HepG2 (cell line): ENCODE data around the gene GPR33. TPM values are rescaled to one million over a fixed set of nuclear protein-coding genes. Genes with fewer than 3 reads are reported as not detected.

Source experiments
- CEBPG ChIP-seq: IDR thresholded peaks from 2 replicates; pipeline ENCODE4 v1.6.1; 2016
- ETV5 ChIP-seq: IDR thresholded peaks from 2 replicates; pipeline ENCODE4 v1.6.1; 2018; ENCODE audit warnings: missing biosample characterization, missing genetic modification reagents, inconsistent platforms, borderline replicate concordance
- HHEX ChIP-seq: IDR thresholded peaks from 2 replicates; pipeline ENCODE4 v1.6.1; 2016; ENCODE audit warnings: control low read depth
- HNF4G ChIP-seq, 2 experiments: sonication (generic) in 1 of 2; formaldehyde crosslinking in 1 of 2; IDR thresholded peaks; 2 replicates each; pipeline versions ENCODE4 v1.4.0 to v1.6.1; 2011 to 2020; ENCODE audit warnings: borderline replicate concordance in 2 of 2, low read depth in 2 of 2, mild to moderate bottlenecking in 2 of 2, low read length in 1 of 2, missing genetic modification reagents in 1 of 2, moderate library complexity in 1 of 2
- JARID2 ChIP-seq: sonication (generic); formaldehyde crosslinking; IDR thresholded peaks from 2 replicates; pipeline ENCODE4 v1.8.1; 2023; ENCODE audit warnings: missing genetic modification reagents, inconsistent platforms; ENCODE audit not compliant: insufficient replicate concordance
- LCORL ChIP-seq, 2 experiments: fragments of 450-650 bp in 1 of 2; sonication (generic) in 1 of 2; formaldehyde crosslinking in 1 of 2; IDR thresholded peaks; 2 replicates each; pipeline versions ENCODE4 v1.5.0 to v1.6.1; 2017 to 2020; ENCODE audit warnings: antibody characterized with exemption in 1 of 2, missing genetic modification reagents in 1 of 2
- MBNL3 ChIP-seq: fragments of 250-450 bp; sonication (Bioruptor Pico); conservative IDR thresholded peaks from 2 replicates; pipeline ENCODE4 v1.8.0; 2022; ENCODE audit warnings: mild to moderate bottlenecking, inconsistent platforms
- MIXL1 ChIP-seq: IDR thresholded peaks from 2 replicates; pipeline ENCODE4 v1.6.1; 2016
- MTA1 ChIP-seq: sonication (generic); formaldehyde crosslinking; IDR thresholded peaks from 2 replicates; pipeline ENCODE4 v1.4.0; 2020; ENCODE audit warnings: missing genetic modification reagents, mild to moderate bottlenecking, borderline replicate concordance
- MXD4 ChIP-seq: IDR thresholded peaks from 2 replicates; pipeline ENCODE4 v1.6.1; 2016; ENCODE audit warnings: mild to moderate bottlenecking, missing biosample characterization, missing genetic modification reagents
- PRPF4 ChIP-seq: fragments of 200-400 bp; formaldehyde crosslinking; IDR thresholded peaks from 2 replicates; pipeline ENCODE4 v1.6.1; 2016; ENCODE audit warnings: low read length, low read depth; ENCODE audit not compliant: poor library complexity, severe bottlenecking
- RFXANK ChIP-seq: IDR thresholded peaks from 2 replicates; pipeline ENCODE4 v1.6.1; 2016
- SATB2 ChIP-seq: sonication (generic); formaldehyde crosslinking; IDR thresholded peaks from 2 replicates; pipeline ENCODE4 v1.5.0; 2020; ENCODE audit warnings: missing genetic modification reagents
- SOX13 ChIP-seq, 3 experiments: fragments of 450-650 bp in 1 of 3; sonication (generic) in 1 of 3; formaldehyde crosslinking in 1 of 3; IDR thresholded peaks in 2 of 3; conservative IDR thresholded peaks in 1 of 3; 2 replicates each; pipeline versions ENCODE4 v1.5.0 to v1.6.1; 2016 to 2020; ENCODE audit warnings: antibody characterized with exemption in 1 of 3, mild to moderate bottlenecking in 1 of 3, missing compliant biosample characterization in 1 of 3, missing genetic modification reagents in 1 of 3, moderate library complexity in 1 of 3
- TEAD2 ChIP-seq: sonication (generic); formaldehyde crosslinking; IDR thresholded peaks from 2 replicates; pipeline ENCODE4 v1.9.0; 2021; ENCODE audit warnings: missing genetic modification reagents
- ZMYM2 ChIP-seq: sonication (generic); formaldehyde crosslinking; IDR thresholded peaks from 2 replicates; pipeline ENCODE4 v1.8.0; 2022; ENCODE audit warnings: mild to moderate bottlenecking, missing genetic modification reagents
- ZNF547 ChIP-seq: sonication (generic); formaldehyde crosslinking; IDR thresholded peaks from 2 replicates; pipeline ENCODE4 v1.5.1; 2020; ENCODE audit warnings: mild to moderate bottlenecking, missing genetic modification reagents
- ZNF607 ChIP-seq: sonication (generic); formaldehyde crosslinking; IDR thresholded peaks from 2 replicates; pipeline ENCODE4 v1.5.1; 2020; ENCODE audit warnings: missing genetic modification reagents, mild to moderate bottlenecking, borderline replicate concordance
- ZNF781 ChIP-seq: sonication (generic); formaldehyde crosslinking; IDR thresholded peaks from 2 replicates; pipeline ENCODE4 v1.5.1; 2020; ENCODE audit warnings: borderline replicate concordance, mild to moderate bottlenecking, missing genetic modification reagents; ENCODE audit errors: not compliant biosample characterization
- ZNF816 ChIP-seq: sonication (generic); formaldehyde crosslinking; IDR thresholded peaks from 2 replicates; pipeline ENCODE4 v1.8.0; 2022; ENCODE audit warnings: missing genetic modification reagents, mild to moderate bottlenecking, borderline replicate concordance
- polyA plus RNA-seq, 8 experiments: library from polyadenylated mRNA; depleted of rRNA in 3 of 8; stranded (reverse) in 7 of 8; unstranded in 1 of 8; fragments of >200 nt; fragmentation: Illumina TruSeq in 4 of 8; extraction: Trizol in 4 of 8; gene quantifications; 2 replicates each; pipeline versions ENCODE4 v1.2.1 to v1.2.3, GENCODE V29; 2011 to 2016; ENCODE audit warnings: low read depth in 4 of 8, missing spikeins in 1 of 8, mixed read lengths in 1 of 8; ENCODE audit not compliant: insufficient read depth in 1 of 8
- total RNA-seq, 5 experiments: library from RNA; depleted of rRNA; stranded (reverse); fragments of >200 nt; fragmentation: Illumina TruSeq; extraction: Trizol; gene quantifications; 2 replicates each; pipeline ENCODE4 v1.2.3, GENCODE V29; 2016; ENCODE audit warnings: low read depth in 1 of 5
- TF ChIP-seq, protein P1 (sequence below): sonication (generic); formaldehyde crosslinking; IDR thresholded peaks from 2 replicates; pipeline ENCODE4 v1.4.0; 2020; ENCODE audit warnings: missing genetic modification reagents; ENCODE audit errors: not compliant biosample characterization
- TF ChIP-seq, protein P2 (sequence below): IDR thresholded peaks from 2 replicates; pipeline ENCODE4 v1.6.1; 2016; ENCODE audit warnings: mild to moderate bottlenecking, missing biosample characterization, missing genetic modification reagents
- TF ChIP-seq, protein P3 (sequence below): sonication (generic); formaldehyde crosslinking; IDR thresholded peaks from 2 replicates; pipeline ENCODE4 v1.4.0; 2020; ENCODE audit warnings: missing genetic modification reagents, mild to moderate bottlenecking, borderline replicate concordance
- TF ChIP-seq, protein P4 (sequence below): sonication (generic); formaldehyde crosslinking; IDR thresholded peaks from 2 replicates; pipeline ENCODE4 v1.5.0; 2020; ENCODE audit warnings: missing genetic modification reagents, mild to moderate bottlenecking, borderline replicate concordance
- TF ChIP-seq, protein P5 (sequence below): sonication (generic); formaldehyde crosslinking; IDR thresholded peaks from 2 replicates; pipeline ENCODE4 v1.4.0; 2020; ENCODE audit warnings: low read depth, mild to moderate bottlenecking, missing genetic modification reagents

The GPR33 gene
- total and polyA plus RNA-seq, 2 of the 13 experiments (the other 11 are each of a cell fraction or from before 2014, with no cell fraction given): not detected

DNA sequence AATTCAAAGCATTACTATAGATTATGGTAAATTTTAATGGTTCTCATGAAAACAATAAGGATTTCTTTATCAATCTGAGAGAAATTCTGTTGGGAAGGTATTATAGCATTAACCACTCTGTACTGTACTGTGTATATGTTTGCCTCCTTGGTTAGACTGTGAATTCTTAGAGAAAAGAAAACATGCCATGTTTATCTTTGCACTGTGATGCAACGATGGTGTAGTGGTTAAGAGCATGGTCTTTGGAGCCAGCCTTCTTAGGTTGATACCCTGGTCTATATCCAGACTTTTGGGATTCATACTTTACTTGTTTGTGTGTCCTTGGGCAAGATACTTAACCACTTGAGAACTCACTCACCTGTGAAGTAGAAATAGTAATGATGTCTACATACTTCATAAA lies 41.2 kb upstream of the GPR33 start (continued):
- no peak for TF ChIP-seq ZNF781 (CRISPR knock-in tag)
- TF ChIP-seq TEAD2 (CRISPR knock-in tag): no peak
- TF ChIP-seq, protein P1, sequence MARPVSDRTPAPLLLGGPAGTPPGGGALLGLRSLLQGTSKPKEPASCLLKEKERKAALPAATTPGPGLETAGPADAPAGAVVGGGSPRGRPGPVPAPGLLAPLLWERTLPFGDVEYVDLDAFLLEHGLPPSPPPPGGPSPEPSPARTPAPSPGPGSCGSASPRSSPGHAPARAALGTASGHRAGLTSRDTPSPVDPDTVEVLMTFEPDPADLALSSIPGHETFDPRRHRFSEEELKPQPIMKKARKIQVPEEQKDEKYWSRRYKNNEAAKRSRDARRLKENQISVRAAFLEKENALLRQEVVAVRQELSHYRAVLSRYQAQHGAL (CRISPR knock-in tag): no peak
- TF ChIP-seq SOX13 (IDR thresholded peaks at IDR 0.05): no peak
- peak in 1 of 2 experiments; percentile 56; a peak in 2 of 4 replicates for TF ChIP-seq SOX13 (CRISPR knock-in tag; conservative IDR thresholded peaks at IDR 0.05 in 1 of 2, IDR thresholded peaks at IDR 0.05 in 1 of 2)
- TF ChIP-seq MTA1: no peak
- TF ChIP-seq LCORL (IDR thresholded peaks at IDR 0.05): no peak
- TF ChIP-seq LCORL (CRISPR knock-in tag; IDR thresholded peaks at IDR 0.05): peak; percentile 49; the same call in 1 of the 2 replicates
- no peak for TF ChIP-seq JARID2 (CRISPR knock-in tag)
- no peak for TF ChIP-seq ZNF607 (CRISPR knock-in tag)
- TF ChIP-seq, protein P2, sequence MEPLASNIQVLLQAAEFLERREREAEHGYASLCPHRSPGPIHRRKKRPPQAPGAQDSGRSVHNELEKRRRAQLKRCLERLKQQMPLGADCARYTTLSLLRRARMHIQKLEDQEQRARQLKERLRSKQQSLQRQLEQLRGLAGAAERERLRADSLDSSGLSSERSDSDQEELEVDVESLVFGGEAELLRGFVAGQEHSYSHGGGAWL (CRISPR knock-in tag): no peak
- TF ChIP-seq CEBPG (CRISPR knock-in tag): peak; percentile 92
- TF ChIP-seq SATB2 (CRISPR knock-in tag): no peak
- no peak for TF ChIP-seq MBNL3 (CRISPR knock-in tag)
- TF ChIP-seq, protein P3, sequence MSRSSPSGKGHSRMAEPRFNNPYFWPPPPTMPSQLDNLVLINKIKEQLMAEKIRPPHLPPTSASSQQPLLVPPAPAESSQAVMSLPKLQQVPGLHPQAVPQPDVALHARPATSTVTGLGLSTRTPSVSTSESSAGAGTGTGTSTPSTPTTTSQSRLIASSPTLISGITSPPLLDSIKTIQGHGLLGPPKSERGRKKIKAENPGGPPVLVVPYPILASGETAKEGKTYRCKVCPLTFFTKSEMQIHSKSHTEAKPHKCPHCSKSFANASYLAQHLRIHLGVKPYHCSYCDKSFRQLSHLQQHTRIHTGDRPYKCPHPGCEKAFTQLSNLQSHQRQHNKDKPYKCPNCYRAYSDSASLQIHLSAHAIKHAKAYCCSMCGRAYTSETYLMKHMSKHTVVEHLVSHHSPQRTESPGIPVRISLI (CRISPR knock-in tag): no peak
- no peak for TF ChIP-seq ZMYM2 (CRISPR knock-in tag)
- TF ChIP-seq, protein P4, sequence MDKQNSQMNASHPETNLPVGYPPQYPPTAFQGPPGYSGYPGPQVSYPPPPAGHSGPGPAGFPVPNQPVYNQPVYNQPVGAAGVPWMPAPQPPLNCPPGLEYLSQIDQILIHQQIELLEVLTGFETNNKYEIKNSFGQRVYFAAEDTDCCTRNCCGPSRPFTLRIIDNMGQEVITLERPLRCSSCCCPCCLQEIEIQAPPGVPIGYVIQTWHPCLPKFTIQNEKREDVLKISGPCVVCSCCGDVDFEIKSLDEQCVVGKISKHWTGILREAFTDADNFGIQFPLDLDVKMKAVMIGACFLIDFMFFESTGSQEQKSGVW (CRISPR knock-in tag): no peak
- TF ChIP-seq, protein P5, sequence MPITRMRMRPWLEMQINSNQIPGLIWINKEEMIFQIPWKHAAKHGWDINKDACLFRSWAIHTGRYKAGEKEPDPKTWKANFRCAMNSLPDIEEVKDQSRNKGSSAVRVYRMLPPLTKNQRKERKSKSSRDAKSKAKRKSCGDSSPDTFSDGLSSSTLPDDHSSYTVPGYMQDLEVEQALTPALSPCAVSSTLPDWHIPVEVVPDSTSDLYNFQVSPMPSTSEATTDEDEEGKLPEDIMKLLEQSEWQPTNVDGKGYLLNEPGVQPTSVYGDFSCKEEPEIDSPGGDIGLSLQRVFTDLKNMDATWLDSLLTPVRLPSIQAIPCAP (CRISPR knock-in tag): no peak
- TF ChIP-seq ETV5: no peak
- no peak for TF ChIP-seq ZNF816 (CRISPR knock-in tag)
- TF ChIP-seq MIXL1: peak; percentile 56; the same call in 1 of the 2 replicates
- peak; percentile 39; the same call in 1 of the 2 replicates for TF ChIP-seq HHEX
- TF ChIP-seq PRPF4: no peak
- TF ChIP-seq ZNF547 (CRISPR knock-in tag): no peak
- no peak for TF ChIP-seq MXD4 (CRISPR knock-in tag)
- TF ChIP-seq HNF4G (IDR thresholded peaks at IDR 0.05; ENCODE audit: borderline replicate concordance, low read depth, low read length): no peak
- no peak for TF ChIP-seq HNF4G (CRISPR knock-in tag; IDR thresholded peaks at IDR 0.05; ENCODE audit: borderline replicate concordance, low read depth)
- TF ChIP-seq RFXANK: no peak
